GM18498 (cell line): ENCODE measurements around the gene CACNA2D1.
A peak's percentile ranks its signal among the peaks of the same experiment; 100 is the strongest.

Experiments used
- ATAC-seq: cut with Tn5 transposase; IDR thresholded peaks from one replicate; pipeline ENCODE4 v1.9.1; 2021; ENCODE audit warnings: mild to moderate bottlenecking, moderate library complexity; ENCODE audit not compliant: unreplicated experiment

CACNA2D1 gene

DNA sequence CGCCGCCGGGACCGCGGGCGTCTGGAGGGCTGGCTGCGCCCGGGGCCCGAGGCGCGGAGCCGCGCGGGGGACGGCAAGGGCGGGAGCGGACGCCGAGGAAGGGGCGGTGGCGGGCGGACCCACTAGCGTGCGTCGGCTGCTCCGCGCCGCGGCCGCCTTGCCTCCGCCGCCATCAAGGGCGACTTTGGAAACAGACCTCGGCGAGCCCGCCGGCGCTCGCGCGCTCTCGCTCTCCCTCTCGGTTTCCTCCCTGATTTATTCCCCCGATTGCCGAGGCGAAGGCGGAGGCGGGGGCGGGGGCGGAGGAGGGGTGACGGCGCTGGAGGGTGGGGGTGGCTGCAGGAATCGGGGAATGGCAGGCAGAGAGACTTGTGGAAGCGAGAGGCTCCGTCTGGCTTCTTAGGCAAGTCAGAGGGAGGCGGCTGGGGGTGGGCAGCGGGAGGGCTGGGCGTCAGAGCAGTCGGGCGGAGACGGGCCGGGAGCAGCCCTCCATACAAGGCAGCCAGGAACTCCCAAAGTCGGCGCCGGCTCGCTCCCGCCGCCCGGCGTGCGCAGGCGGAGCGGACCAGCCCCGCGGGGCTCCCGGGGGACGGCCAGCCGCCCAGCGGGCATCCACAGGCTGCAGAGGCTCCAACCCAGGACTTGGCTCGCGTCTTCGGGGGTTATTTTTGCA lies at the start of gene CACNA2D1:
CACNA2D1 (minus strand) TSS at position 231 of the 673 bp plus-strand sequence.
- no peak for ATAC-seq

GRCh38 chr7:82481499-82482097 lies 38.0 kb upstream of the CACNA2D1 start:
- peak; percentile 63 for ATAC-seq

GRCh38 chr7:82477733-82478515 lies 34.3 kb upstream of the CACNA2D1 start:
- ATAC-seq: no peak

DNA sequence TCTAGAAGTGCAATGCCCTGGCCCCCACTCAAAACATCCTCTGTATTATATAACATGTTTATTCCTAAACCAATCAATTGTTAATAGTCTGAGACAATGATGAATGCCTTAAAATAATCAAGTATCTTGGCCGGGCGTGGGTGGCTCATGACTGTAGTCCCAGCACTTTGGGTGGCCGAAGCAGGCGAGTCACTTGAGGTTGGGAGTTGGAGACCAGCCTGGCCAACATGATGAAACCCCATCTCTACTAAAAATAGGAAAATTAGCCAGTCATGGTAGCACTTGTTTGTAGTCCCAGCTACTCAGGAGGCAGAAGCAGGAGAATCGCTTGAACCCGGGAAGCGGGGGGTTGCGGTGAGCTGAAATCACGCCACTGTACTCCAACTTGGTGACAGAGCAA lies 29.4 kb upstream of the CACNA2D1 start:
- no peak for ATAC-seq

GRCh38 chr7:82471351-82472020 lies 27.9 kb upstream of the CACNA2D1 start:
- ATAC-seq: no peak

DNA sequence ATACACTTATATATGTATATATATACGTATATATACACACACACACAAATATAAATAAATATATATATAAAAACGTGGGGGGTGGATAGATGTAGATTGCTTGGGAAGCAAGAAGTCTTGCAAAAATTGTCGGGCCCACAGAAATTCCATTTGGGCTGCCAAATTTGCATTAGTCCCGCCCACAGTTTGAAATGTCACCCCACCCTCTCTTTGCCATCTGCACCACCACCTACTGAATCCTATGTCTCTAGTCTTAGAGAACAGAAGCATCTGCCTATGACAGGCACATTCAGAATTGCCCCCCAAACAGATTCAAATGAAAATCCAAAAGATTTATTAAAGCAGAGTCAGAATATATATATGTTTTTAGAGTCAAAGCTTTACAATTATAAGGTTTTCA lies 25.6 kb upstream of the CACNA2D1 start:
- no peak for ATAC-seq

GRCh38 chr7:82468435-82468834 lies 24.9 kb upstream of the CACNA2D1 start:
- ATAC-seq: no peak

GRCh38 chr7:82467020-82467419 lies 23.4 kb upstream of the CACNA2D1 start:
- no peak for ATAC-seq

GRCh38 chr7:82464372-82464771 lies 20.8 kb upstream of the CACNA2D1 start:
- ATAC-seq: no peak

GRCh38 chr7:82455295-82455694 lies 11.7 kb upstream of the CACNA2D1 start:
- ATAC-seq: no peak

- ATAC-seq: no peak
Observed at GRCh38 chr7:82450759-82451158, 7.2 kb upstream of the CACNA2D1 start.

- ATAC-seq: no peak
Observed at GRCh38 chr7:82449910-82450309, 6.3 kb upstream of the CACNA2D1 start.

DNA sequence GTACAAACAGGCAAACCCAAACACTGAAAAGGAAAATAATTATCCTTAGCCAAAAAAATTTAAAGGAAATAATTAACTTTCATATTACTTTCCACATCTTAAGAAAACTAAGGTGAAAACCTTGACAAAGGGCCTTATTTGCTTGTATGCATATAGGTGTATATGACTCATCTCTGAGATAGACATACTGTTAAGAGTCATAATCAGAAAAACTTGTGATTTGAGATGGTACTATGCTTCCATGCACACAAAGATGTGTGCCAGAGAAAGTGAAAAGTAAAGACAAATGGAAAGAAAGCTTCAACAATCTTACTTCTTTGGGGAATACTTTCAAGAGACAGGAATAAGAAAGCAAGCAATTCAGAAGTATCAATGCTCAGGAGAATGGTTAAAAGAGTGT lies 3.3 kb upstream of the CACNA2D1 start:
- ATAC-seq: no peak

- no peak for ATAC-seq
Observed at GRCh38 chr7:82445271-82445670, 1.7 kb upstream of the CACNA2D1 start.

GRCh38 chr7:82444220-82444909 lies 788 bp upstream of the CACNA2D1 start:
- no peak for ATAC-seq

GRCh38 chr7:82443036-82443546 lies 486 bp downstream of the CACNA2D1 start:
- ATAC-seq: no peak

DNA sequence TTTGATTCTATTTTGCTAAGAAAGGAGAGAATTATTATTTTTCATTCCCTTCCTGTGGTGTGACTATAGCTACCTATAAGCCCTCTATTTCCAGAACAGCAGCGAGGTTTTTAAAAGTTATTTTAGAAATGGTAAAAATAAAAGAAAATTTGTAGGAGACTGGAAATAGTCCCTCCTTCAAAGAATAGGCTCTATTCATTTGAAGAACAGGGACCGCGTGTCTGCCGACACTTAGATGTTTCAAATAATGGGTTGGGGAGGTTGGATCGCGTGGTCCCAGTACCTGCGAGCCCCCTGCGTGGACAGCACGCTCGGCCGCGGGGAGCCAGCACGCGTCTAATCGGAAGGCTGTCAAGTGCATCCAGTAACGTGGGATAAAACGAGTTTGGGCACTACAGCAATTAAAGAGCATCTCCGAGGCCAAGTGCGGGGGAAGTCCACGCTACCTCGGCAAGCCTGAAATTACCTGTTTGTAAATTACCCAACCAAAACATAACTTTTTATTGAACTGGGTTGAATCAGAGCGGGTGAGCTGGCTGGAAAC lies 1.0 kb downstream of the CACNA2D1 start:
- no peak for ATAC-seq

- ATAC-seq: no peak
Observed at GRCh38 chr7:82441669-82442478, 1.7 kb downstream of the CACNA2D1 start.

DNA sequence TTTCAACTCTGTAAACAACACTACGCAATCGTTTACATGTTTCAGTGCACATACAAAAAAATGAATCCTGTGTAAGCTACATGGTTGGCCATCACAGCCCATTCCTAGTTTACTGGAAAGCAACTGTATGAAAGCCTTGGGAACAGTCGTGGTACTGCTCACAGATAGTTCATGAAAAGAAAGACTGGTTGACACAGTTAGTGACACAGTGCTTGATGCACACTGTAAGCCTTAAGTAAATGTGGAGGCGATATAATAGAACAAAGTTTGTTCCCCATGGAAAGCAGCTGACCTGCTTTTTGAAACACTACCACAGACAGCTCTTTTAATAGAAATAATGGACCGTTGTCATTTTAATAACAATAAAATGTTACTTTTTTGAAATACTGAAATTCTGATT lies 5.1 kb downstream of the CACNA2D1 start:
- no peak for ATAC-seq

DNA sequence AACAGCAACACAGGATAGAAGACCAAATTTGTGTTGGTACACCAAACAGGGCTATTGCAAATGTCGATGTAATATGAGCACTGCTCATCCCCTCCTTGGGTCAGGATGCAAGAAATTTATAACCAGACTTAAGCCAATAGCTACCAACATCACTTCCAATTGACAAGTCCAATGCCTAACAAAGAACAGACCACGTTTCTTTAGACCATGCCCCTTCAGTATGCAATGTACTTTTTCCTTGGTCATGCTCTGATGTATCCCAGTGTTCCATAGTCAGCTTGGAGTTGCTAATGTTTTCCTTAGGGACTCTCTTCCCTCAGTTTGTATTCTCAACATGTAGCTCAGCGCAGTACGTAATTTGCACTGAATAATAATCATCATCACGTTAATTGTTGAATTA lies 7.8 kb downstream of the CACNA2D1 start:
- ATAC-seq: no peak
